A673 (cell line): ENCODE data around the gene CEP85L. TPM values are rescaled to one million over a fixed set of nuclear protein-coding genes. Genes with fewer than 3 reads are reported as not detected.

Source experiments
- BruUV-seq: library from RNA; stranded (reverse); fragments of 400-500 nt; replicated peaks from 2 replicates; lab custom pipeline; 2021; lab: Mats Ljungman, UMichigan
- CTCF ChIA-PET: fragments of 300-600 bp; sonication (Branson Sonifier 250); formaldehyde crosslinking; loops from one replicate; lab custom pipeline; 2022; ENCODE audit warnings: antibody characterized with exemption; lab: Charles Lee
- POLR2A ChIA-PET: fragments of 300-600 bp; sonication (Branson Sonifier 250); formaldehyde crosslinking; loops from one replicate; lab custom pipeline; 2022; ENCODE audit warnings: antibody characterized with exemption; ENCODE audit not compliant: low non-redundant PET; lab: Charles Lee
- DNase-seq: peaks from one replicate; pipeline ENCODE4 v3.0.0-alpha.2; 2015; ENCODE audit warnings: low spot score
- H3K27ac ChIP-seq: fragments of 200-600 bp; sonication (generic); 2 replicates; pipeline ENCODE4 v1.5.1; 2016; ENCODE audit warnings: mixed run types, low read depth, mild to moderate bottlenecking, mixed read lengths, antibody characterized with exemption, low read length; ENCODE audit not compliant: poor library complexity, severe bottlenecking
- H3K27me3 ChIP-seq: fragments of 200-600 bp; sonication (generic); replicated peaks from 2 replicates; pipeline ENCODE4 v1.6.1; 2017; ENCODE audit warnings: mixed run types, low read depth, mild to moderate bottlenecking, mixed read lengths, antibody characterized with exemption, low read length; ENCODE audit not compliant: insufficient read depth, poor library complexity
- H3K36me3 ChIP-seq: fragments of 200-600 bp; sonication (generic); 2 replicates; pipeline ENCODE4 v1.6.1; 2016; ENCODE audit warnings: mixed run types, mild to moderate bottlenecking, mixed read lengths, antibody characterized with exemption, low read length; ENCODE audit not compliant: insufficient read depth, poor library complexity, severe bottlenecking
- H3K4me1 ChIP-seq: fragments of 200-600 bp; sonication (generic); 2 replicates; pipeline ENCODE4 v1.6.1; 2017; ENCODE audit warnings: mixed run types, mild to moderate bottlenecking, mixed read lengths, antibody characterized with exemption, low read length; ENCODE audit not compliant: insufficient read depth, poor library complexity, severe bottlenecking
- H3K4me3 ChIP-seq: fragments of 200-600 bp; sonication (generic); 2 replicates; pipeline ENCODE4 v1.5.1; 2016; ENCODE audit warnings: low read depth, mixed run types, mild to moderate bottlenecking, mixed read lengths, low read length; ENCODE audit not compliant: poor library complexity, severe bottlenecking
- H3K9me3 ChIP-seq: fragments of 200-600 bp; sonication (generic); 2 replicates; pipeline ENCODE4 v1.6.1; 2016; ENCODE audit warnings: mixed run types, low read depth, mild to moderate bottlenecking, mixed read lengths, antibody characterized with exemption, low read length; ENCODE audit not compliant: poor library complexity, severe bottlenecking
- EZH2 ChIP-seq: fragments of 200-600 bp; sonication (generic); IDR thresholded peaks from 2 replicates; pipeline ENCODE4 v1.6.1; 2017; ENCODE audit warnings: borderline replicate concordance, low read depth, mild to moderate bottlenecking, mixed read lengths, antibody characterized with exemption, low read length; ENCODE audit not compliant: poor library complexity, severe bottlenecking
- intact Hi-C: fragments of 100-400 bp; cut with micrococcal nuclease; formaldehyde crosslinking; loops from one replicate; pipeline ENCODE4 v1.10.0; 2022; ENCODE audit not compliant: unreplicated experiment
- total RNA-seq: library from RNA; stranded (reverse); gene quantifications from 2 replicates; pipeline ENCODE4 v1.2.3, GENCODE V29; 2021
- TF ChIP-seq, protein P1 (sequence below): fragments of 300-800, 200-600 bp; sonication (generic); conservative IDR thresholded peaks from 2 replicates; pipeline ENCODE4 v1.5.1; 2017; ENCODE audit warnings: low read depth, mild to moderate bottlenecking, antibody characterized with exemption, low read length, moderate library complexity, mixed read lengths

CEP85L gene
- total RNA-seq, 1 experiment from 2014 or later = 7.4 TPM

- Histone ChIP-seq H3K9me3 (peaks cover 25% of the 10 kb centered on the region), H3K27me3 (no peaks in the 10 kb centered on the region), H3K36me3 (no peaks in the 10 kb centered on the region), H3K27ac (no peak overlapping the region), H3K4me3 (no peak overlapping the region), H3K4me1 (no peaks in the 10 kb centered on the region)
- POLR2A ChIA-PET = no interaction called here
- CTCF ChIA-PET = interaction anchor here (0.7 kb wide), 3 partner anchors 84 to 1236 kb away, joined by 3 to 5 read pairs (median 4); no protein-coding TSS in a partner anchor
- TF ChIP-seq EZH2 = no peak
- TF ChIP-seq, protein P1, sequence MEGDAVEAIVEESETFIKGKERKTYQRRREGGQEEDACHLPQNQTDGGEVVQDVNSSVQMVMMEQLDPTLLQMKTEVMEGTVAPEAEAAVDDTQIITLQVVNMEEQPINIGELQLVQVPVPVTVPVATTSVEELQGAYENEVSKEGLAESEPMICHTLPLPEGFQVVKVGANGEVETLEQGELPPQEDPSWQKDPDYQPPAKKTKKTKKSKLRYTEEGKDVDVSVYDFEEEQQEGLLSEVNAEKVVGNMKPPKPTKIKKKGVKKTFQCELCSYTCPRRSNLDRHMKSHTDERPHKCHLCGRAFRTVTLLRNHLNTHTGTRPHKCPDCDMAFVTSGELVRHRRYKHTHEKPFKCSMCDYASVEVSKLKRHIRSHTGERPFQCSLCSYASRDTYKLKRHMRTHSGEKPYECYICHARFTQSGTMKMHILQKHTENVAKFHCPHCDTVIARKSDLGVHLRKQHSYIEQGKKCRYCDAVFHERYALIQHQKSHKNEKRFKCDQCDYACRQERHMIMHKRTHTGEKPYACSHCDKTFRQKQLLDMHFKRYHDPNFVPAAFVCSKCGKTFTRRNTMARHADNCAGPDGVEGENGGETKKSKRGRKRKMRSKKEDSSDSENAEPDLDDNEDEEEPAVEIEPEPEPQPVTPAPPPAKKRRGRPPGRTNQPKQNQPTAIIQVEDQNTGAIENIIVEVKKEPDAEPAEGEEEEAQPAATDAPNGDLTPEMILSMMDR = no peak
- DNase-seq = no peak
- no TSS peak for BruUV-seq
- intact Hi-C loops = no loop called here
Measured at GRCh38 chr6:118578617-118579016, 72.8 kb downstream of the CEP85L start.

- no peak for DNase-seq
- H3K9me3 ChIP-seq = peaks cover 25% of the 10 kb centered on the region
- H3K36me3 ChIP-seq = no peaks in the 10 kb centered on the region
- H3K4me1 ChIP-seq = no peaks in the 10 kb centered on the region
- BruUV-seq = no TSS peak
- no peak overlapping the region for H3K4me3 ChIP-seq
- no peaks in the 10 kb centered on the region for H3K27me3 ChIP-seq
- no peak overlapping the region for H3K27ac ChIP-seq
- intact Hi-C loops = no loop called here
- ChIA-PET POLR2A (no interaction called here), CTCF (no interaction called here)
- TF ChIP-seq, protein P1 = no peak
- no peak for TF ChIP-seq EZH2
Measured at GRCh38 chr6:118577972-118578371, 73.4 kb downstream of the CEP85L start.

DNA sequence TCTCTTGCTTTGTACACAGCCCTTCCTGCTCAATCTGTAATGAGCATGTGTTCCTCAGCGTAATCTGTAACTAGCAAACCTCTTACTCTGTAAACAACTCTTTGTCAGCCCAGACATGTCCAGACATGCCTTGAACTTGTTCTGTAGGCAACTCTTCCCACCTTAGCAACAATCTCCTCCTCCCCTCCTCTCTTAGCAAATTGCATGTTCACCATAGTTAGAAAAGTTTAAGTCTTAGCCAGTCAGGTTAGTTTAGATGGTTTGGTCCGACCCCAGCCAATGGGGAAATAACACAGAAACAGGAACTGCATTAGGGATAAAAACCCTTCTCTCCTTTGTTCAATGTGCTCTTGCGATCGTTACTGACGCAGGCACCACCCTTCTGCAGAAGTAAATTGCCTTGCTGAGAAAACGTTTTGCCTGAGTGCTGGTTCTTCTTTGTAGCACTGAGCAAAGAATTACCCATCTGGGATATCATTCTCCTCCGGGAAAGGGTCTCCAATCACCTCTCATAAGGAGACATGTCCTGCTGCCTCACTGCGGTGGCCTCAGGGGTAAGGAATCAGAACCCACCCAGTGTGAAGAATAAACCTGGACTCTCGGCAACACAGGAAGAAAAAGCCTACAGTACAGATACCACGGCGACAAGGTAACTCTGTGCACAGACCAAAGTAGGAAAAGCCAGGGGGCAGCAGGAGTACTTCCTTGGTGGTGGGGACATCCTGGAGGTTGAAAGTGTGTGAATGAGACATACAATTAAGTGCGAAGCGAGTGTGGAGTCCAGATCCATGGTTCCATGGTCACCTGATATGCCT is 77.1 kb downstream of the CEP85L start:
- POLR2A ChIA-PET = no interaction called here
- Histone ChIP-seq H3K9me3 (peaks cover 25% of the 10 kb centered on the region), H3K4me1 (no peaks in the 10 kb centered on the region), H3K36me3 (no peaks in the 10 kb centered on the region), H3K27me3 (no peaks in the 10 kb centered on the region), H3K27ac (no peak overlapping the region), H3K4me3 (no peak overlapping the region)
- DNase-seq = no peak
- TF ChIP-seq, protein P1 = no peak
- TF ChIP-seq EZH2 = no peak
- no TSS peak for BruUV-seq
- CTCF ChIA-PET = interaction anchor here (0.7 kb wide), 1 partner anchor 45 kb away, joined by 4 read pairs; no protein-coding TSS in a partner anchor
- intact Hi-C loops = no loop called here
